HG02678 (cell line): Measurements from ENCODE around the gene PSKH1.

Source experiments
- ATAC-seq: cut with Tn5 transposase; IDR thresholded peaks from one replicate; pipeline ENCODE4 v1.9.1; 2021; ENCODE audit warnings: mild to moderate bottlenecking, moderate library complexity; ENCODE audit not compliant: unreplicated experiment

Gene PSKH1

GRCh38 chr16:67939507-67940445 is 46.7 kb downstream of the PSKH1 start:
- ATAC-seq = no peak

GRCh38 chr16:67940446-67941089 is 47.5 kb downstream of the PSKH1 start:
- no peak for ATAC-seq

- no peak for ATAC-seq
Observed at GRCh38 chr16:67941469-67942199, 48.6 kb downstream of the PSKH1 start.

- ATAC-seq = no peak
Observed at GRCh38 chr16:67942200-67942509, 49.1 kb downstream of the PSKH1 start.

- no peak for ATAC-seq
Observed at GRCh38 chr16:67942510-67943255, 49.6 kb downstream of the PSKH1 start.

- no peak for ATAC-seq
Observed at GRCh38 chr16:67943256-67943618, 50.2 kb downstream of the PSKH1 start.

GRCh38 chr16:67943619-67944504 is 50.8 kb downstream of the PSKH1 start, which contains the start of gene LCAT:
LCAT (minus strand) TSS chr16:67944120; CDS start chr16:67944101, 19 bp downstream.
- ATAC-seq = no peak

GRCh38 chr16:67944690-67945391 is 51.8 kb downstream of the PSKH1 start:
- ATAC-seq = no peak

GRCh38 chr16:67945392-67945933 is 52.4 kb downstream of the PSKH1 start:
- no peak for ATAC-seq

GRCh38 chr16:67946128-67946569 is 53.1 kb downstream of the PSKH1 start:
- ATAC-seq = no peak

GRCh38 chr16:67946966-67947558 is 54.0 kb downstream of the PSKH1 start:
- no peak for ATAC-seq

- no peak for ATAC-seq
Observed at GRCh38 chr16:67948015-67948414, 55.0 kb downstream of the PSKH1 start.

GRCh38 chr16:67949645-67950044 is 56.6 kb downstream of the PSKH1 start:
- no peak for ATAC-seq

- ATAC-seq = no peak
Observed at GRCh38 chr16:67950335-67950843, 57.3 kb downstream of the PSKH1 start.

- no peak for ATAC-seq
Observed at GRCh38 chr16:67951485-67951884, 58.4 kb downstream of the PSKH1 start.

GRCh38 chr16:67953641-67954375 is 60.8 kb downstream of the PSKH1 start:
- ATAC-seq = no peak

- no peak for ATAC-seq
Observed at GRCh38 chr16:67954421-67955196, 61.6 kb downstream of the PSKH1 start.
